Fibroblast of lung (primary cell): ENCODE data around the gene MB. TPM values are rescaled to one million over a fixed set of nuclear protein-coding genes. Genes with fewer than 3 reads are reported as not detected.

Experiments used
- DNase-seq, 2 donors: peaks; one replicate each; pipeline versions ENCODE4 v3.0.0 to v3.0.0-alpha.2; 2010; ENCODE audit warnings: low read depth in 2 of 2
- H2AFZ ChIP-seq: 2 replicates; pipeline ENCODE4 v1.5.1; 2012; ENCODE audit warnings: low read length, control low read depth, inconsistent platforms
- H3K27ac ChIP-seq: 2 replicates; pipeline ENCODE4 v1.5.1; 2011; ENCODE audit warnings: low read length, control low read depth; ENCODE audit not compliant: insufficient read depth
- H3K27me3 ChIP-seq: 2 replicates; pipeline ENCODE4 v1.5.1; 2011; ENCODE audit warnings: mild to moderate bottlenecking, low read length; ENCODE audit not compliant: control insufficient read depth, insufficient read depth
- H3K36me3 ChIP-seq: 2 replicates; pipeline ENCODE4 v1.5.1; 2011; ENCODE audit warnings: low read length; ENCODE audit not compliant: control insufficient read depth, insufficient read depth
- H3K4me1 ChIP-seq: 2 replicates; pipeline ENCODE4 v1.5.1; 2011; ENCODE audit warnings: low read length; ENCODE audit not compliant: control insufficient read depth, insufficient read depth; ENCODE audit errors: extremely low read depth
- H3K4me2 ChIP-seq: 2 replicates; pipeline ENCODE4 v1.5.1; 2011; ENCODE audit warnings: low read length, control low read depth; ENCODE audit not compliant: insufficient read depth; ENCODE audit errors: extremely low read depth
- H3K4me3 ChIP-seq, 4 experiments: fragments of 200-600 bp in 1 of 4; sonication (generic) in 1 of 4; replicated peaks in 1 of 4; 2 replicates each; pipeline ENCODE4 v1.5.1; 2011 to 2016; ENCODE audit warnings: low read length in 4 of 4, low read depth in 3 of 4, mild to moderate bottlenecking in 3 of 4, control low read depth in 2 of 4, inconsistent platforms in 1 of 4, mixed read lengths in 1 of 4; ENCODE audit not compliant: insufficient read depth in 1 of 4; ENCODE audit errors: control extremely low read depth in 1 of 4
- H3K79me2 ChIP-seq: 2 replicates; pipeline ENCODE4 v1.5.1; 2012; ENCODE audit warnings: mild to moderate bottlenecking, low read length, inconsistent platforms; ENCODE audit not compliant: control insufficient read depth, insufficient read depth
- H3K9ac ChIP-seq: 2 replicates; pipeline ENCODE4 v1.5.1; 2011; ENCODE audit warnings: mild to moderate bottlenecking, low read length, control low read depth; ENCODE audit not compliant: insufficient read depth
- H3K9me3 ChIP-seq: 2 replicates; pipeline ENCODE4 v1.5.1; 2012; ENCODE audit warnings: low read depth, low read length; ENCODE audit not compliant: control insufficient read depth, insufficient read depth
- H4K20me1 ChIP-seq: 2 replicates; pipeline ENCODE4 v1.5.1; 2011; ENCODE audit warnings: low read length; ENCODE audit not compliant: control insufficient read depth, insufficient read depth; ENCODE audit errors: extremely low read depth
- CTCF ChIP-seq, 2 donors: IDR thresholded peaks in 1 of 2; conservative IDR thresholded peaks in 1 of 2; 1 replicate in 1 of 2; 2 replicates in 1 of 2; pipeline ENCODE4 v1.5.1; 2011 to 2012; ENCODE audit warnings: low read length in 2 of 2, control low read depth in 1 of 2, inconsistent platforms in 1 of 2, low read depth in 1 of 2, mild to moderate bottlenecking in 1 of 2
- EZH2 ChIP-seq: IDR thresholded peaks from 2 replicates; pipeline ENCODE4 v1.5.1; 2012; ENCODE audit warnings: low read length, control low read depth, mild to moderate bottlenecking; ENCODE audit errors: missing control alignments
- polyA plus RNA-seq, 2 donors: library from polyadenylated mRNA; depleted of rRNA in 1 of 2; stranded (reverse) in 1 of 2; unstranded in 1 of 2; fragments of >200 nt; gene quantifications; 2 replicates each; pipeline ENCODE4 v1.2.1, GENCODE V29; 2011 to 2012; ENCODE audit warnings: missing spikeins in 1 of 2
- total RNA-seq: library from RNA; depleted of rRNA; stranded (reverse); fragments of >200 nt; gene quantifications from 2 replicates; pipeline ENCODE4 v1.2.1, GENCODE V29; 2014

Gene MB
- total and polyA plus RNA-seq, 2 donors (not counting 1 experiment from before 2014, with no cell fraction given) = not detected

GRCh38 chr22:35589756-35590093 is 27.4 kb downstream of the MB start:
- peaks cover 6% of the 10 kb centered on the region for H3K27me3 ChIP-seq
- no peak overlapping the region for H3K4me3 ChIP-seq
- H3K9ac ChIP-seq = no peak overlapping the region
- H3K4me1 ChIP-seq = no peaks in the 10 kb centered on the region
- no peak overlapping the region for H2AFZ ChIP-seq
- H3K36me3 ChIP-seq = no peaks in the 10 kb centered on the region
- no peak for DNase-seq
- TF ChIP-seq EZH2 = no peak
- TF ChIP-seq CTCF (conservative IDR thresholded peaks at IDR 0.05 in 1 of 2, IDR thresholded peaks at IDR 0.05 in 1 of 2; ENCODE audit: low read depth in 1 of 2, low read length in 2 of 2) = no peak
- no peaks in the 10 kb centered on the region for H3K79me2 ChIP-seq
- no peak overlapping the region for H3K4me2 ChIP-seq
- no peaks in the 10 kb centered on the region for H4K20me1 ChIP-seq
- no peak overlapping the region for H3K27ac ChIP-seq
- H3K9me3 ChIP-seq = no peaks in the 10 kb centered on the region

GRCh38 chr22:35589071-35589755 is 27.9 kb downstream of the MB start:
- Histone ChIP-seq H3K27me3 (peaks cover 6% of the 10 kb centered on the region), H3K4me3 (no peak overlapping the region), H3K4me1 (no peaks in the 10 kb centered on the region), H3K36me3 (no peaks in the 10 kb centered on the region), H2AFZ (no peak overlapping the region), H4K20me1 (no peaks in the 10 kb centered on the region), H3K79me2 (no peaks in the 10 kb centered on the region), H3K27ac (no peak overlapping the region), H3K9me3 (no peaks in the 10 kb centered on the region), H3K9ac (no peak overlapping the region), H3K4me2 (no peak overlapping the region)
- peak; percentile 43 to 79 for DNase-seq
- TF ChIP-seq CTCF (conservative IDR thresholded peaks at IDR 0.05 in 1 of 2, IDR thresholded peaks at IDR 0.05 in 1 of 2; ENCODE audit: low read depth in 1 of 2, low read length in 2 of 2) = no peak
- no peak for TF ChIP-seq EZH2

- Histone ChIP-seq H4K20me1 (no peaks in the 10 kb centered on the region), H3K9me3 (no peaks in the 10 kb centered on the region), H3K79me2 (no peaks in the 10 kb centered on the region), H2AFZ (no peak overlapping the region), H3K27ac (no peak overlapping the region), H3K27me3 (peaks cover 6% of the 10 kb centered on the region), H3K4me2 (no peak overlapping the region), H3K4me1 (no peaks in the 10 kb centered on the region), H3K9ac (no peak overlapping the region), H3K36me3 (no peaks in the 10 kb centered on the region), H3K4me3 (no peak overlapping the region)
- no peak for DNase-seq
- TF ChIP-seq CTCF (conservative IDR thresholded peaks at IDR 0.05 in 1 of 2, IDR thresholded peaks at IDR 0.05 in 1 of 2; ENCODE audit: low read depth in 1 of 2, low read length in 2 of 2) (no peak), EZH2 (no peak)
Measured at GRCh38 chr22:35587896-35588295, 29.2 kb downstream of the MB start.
